ENCODE data around the gene NDUFAF8.

Gene NDUFAF8

GRCh38 chr17:81254955-81255717, 16.0 kb downstream of the NDUFAF8 start:
- DNase-seq, result peak; percentile 49

GRCh38 chr17:81256616-81257015, 17.5 kb downstream of the NDUFAF8 start:
- DNase-seq, result peak; percentile 60

- DNase-seq, result no peak
Observed at GRCh38 chr17:81257533-81257932, 18.4 kb downstream of the NDUFAF8 start.

- DNase-seq, result no peak
Observed at GRCh38 chr17:81258292-81258691, 19.2 kb downstream of the NDUFAF8 start.

- no peak for DNase-seq
Observed at GRCh38 chr17:81259058-81259605, 20.0 kb downstream of the NDUFAF8 start.

- no peak for DNase-seq
Observed at GRCh38 chr17:81260171-81260570, 21.1 kb downstream of the NDUFAF8 start.

GRCh38 chr17:81260641-81261040, 21.5 kb downstream of the NDUFAF8 start:
- DNase-seq, result no peak

- no peak for DNase-seq
Observed at GRCh38 chr17:81261096-81261495, 22.0 kb downstream of the NDUFAF8 start.

GRCh38 chr17:81261582-81262336, 22.6 kb downstream of the NDUFAF8 start:
- DNase-seq, result no peak

- no peak for DNase-seq
Observed at GRCh38 chr17:81263371-81264181, 24.5 kb downstream of the NDUFAF8 start.

- DNase-seq, result no peak
Observed at GRCh38 chr17:81264640-81265039, 25.5 kb downstream of the NDUFAF8 start.

GRCh38 chr17:81265576-81265975, 26.5 kb downstream of the NDUFAF8 start:
- no peak for DNase-seq

- no peak for DNase-seq
Observed at GRCh38 chr17:81267390-81268067, 28.4 kb downstream of the NDUFAF8 start.

- DNase-seq, result no peak
Observed at GRCh38 chr17:81270279-81270678, 31.2 kb downstream of the NDUFAF8 start.

- no peak for DNase-seq
Observed at GRCh38 chr17:81271226-81271625, 32.1 kb downstream of the NDUFAF8 start.

GRCh38 chr17:81272616-81273015, 33.5 kb downstream of the NDUFAF8 start:
- DNase-seq, result no peak

- no peak for DNase-seq
Observed at GRCh38 chr17:81273698-81274470, 34.8 kb downstream of the NDUFAF8 start.

GRCh38 chr17:81274471-81274855, 35.3 kb downstream of the NDUFAF8 start:
- no peak for DNase-seq

GRCh38 chr17:81276781-81277180, 37.7 kb downstream of the NDUFAF8 start:
- DNase-seq, result no peak

GRCh38 chr17:81277421-81277820, 38.3 kb downstream of the NDUFAF8 start:
- DNase-seq, result no peak

- no peak for DNase-seq
Observed at GRCh38 chr17:81277946-81278693, 39.0 kb downstream of the NDUFAF8 start.

Data from kidney glomerular epithelial cell (primary cell).